ENCODE results near the gene ANTXRL. TPM values are rescaled to one million over a fixed set of nuclear protein-coding genes. Genes with fewer than 3 reads are reported as not detected.

ANTXRL gene
- total and polyA plus RNA-seq, 2 of the 8 experiments (the other 6 are each of a cell fraction or from before 2014, with no cell fraction given): not detected

- H3K4me3 ChIP-seq (ENCODE audit: extremely low read depth in 1 of 4, insufficient read depth in 2 of 4, low read depth in 3 of 4, low read length in 4 of 4): no peak overlapping the region
- no peak for TF ChIP-seq HDAC2 (IDR thresholded peaks at IDR 0.05; ENCODE audit: borderline replicate concordance in 1 of 2, low read depth in 2 of 2, low read length in 2 of 2)
- no peak for TF ChIP-seq RXRA (IDR thresholded peaks at IDR 0.05; ENCODE audit: insufficient read depth, low read depth, low read length)
- no peak for TF ChIP-seq SAP30 (IDR thresholded peaks at IDR 0.05; ENCODE audit: insufficient read depth, insufficient replicate concordance, low read length)
- TF ChIP-seq CBX5 (IDR thresholded peaks at IDR 0.05; ENCODE audit: low read depth, low read length): no peak
- TF ChIP-seq JUND (IDR thresholded peaks at IDR 0.05; ENCODE audit: low read length): no peak
- no peak for TF ChIP-seq KDM1A (IDR thresholded peaks at IDR 0.05; ENCODE audit: borderline replicate concordance, low read length)
- TF ChIP-seq NANOG (IDR thresholded peaks at IDR 0.05; ENCODE audit: insufficient read depth, low read depth, low read length, poor library complexity, severe bottlenecking): no peak
- H2BK120ac ChIP-seq (replicated peaks; ENCODE audit: low read depth, low read length): no peak overlapping the region
- H4K20me1 ChIP-seq (replicated peaks in 1 of 2; ENCODE audit: control insufficient read depth in 1 of 2, insufficient read depth in 2 of 2, low read length in 2 of 2): peaks cover 0 to 5% of the 10 kb centered on the region in 2 experiments
- peaks cover 5% of the 10 kb centered on the region; the same call in 1 of the 2 replicates for H3K23me2 ChIP-seq (ENCODE audit: low read depth, low read length)
- H3K23ac ChIP-seq (ENCODE audit: insufficient read length): no peak overlapping the region
- H3K4me2 ChIP-seq (ENCODE audit: insufficient read depth in 1 of 2, low read depth in 2 of 2, low read length in 2 of 2): no peak overlapping the region
- H3K27ac ChIP-seq (ENCODE audit: low read depth, low read length): no peak overlapping the region
- ChIA-PET POLR2A (ENCODE audit: partially characterized antibody) (no interaction called here), CTCF (ENCODE audit: partially characterized antibody) (interaction anchor here (0.9 to 2.1 kb wide), 2 partner anchors 25 to 1089 kb away, joined by 3 to 4 read pairs; no protein-coding TSS in a partner anchor)
- no peak for DNase-seq (ENCODE audit: low read depth in 1 of 2, low spot score in 2 of 2)
- no peak for FAIRE-seq
- no peak overlapping the region; the same call in 1 of the 2 replicates for H2BK5ac ChIP-seq (ENCODE audit: low read depth, low read length)
- H3K27me3 ChIP-seq (replicated peaks in 1 of 4; ENCODE audit: control insufficient read depth in 3 of 4, extremely low read depth in 1 of 4, insufficient read depth in 3 of 4, low read length in 3 of 4): no peaks in the 10 kb centered on the region
- no peaks in the 10 kb centered on the region for H3K79me1 ChIP-seq (ENCODE audit: low read depth, low read length)
- no peak overlapping the region for H4K5ac ChIP-seq (ENCODE audit: insufficient read length, low read depth, low read length)
- no peaks in the 10 kb centered on the region for H3K36me3 ChIP-seq (ENCODE audit: control insufficient read depth in 2 of 4, insufficient read depth in 4 of 4, low read length in 3 of 4)
- H2BK20ac ChIP-seq (ENCODE audit: low read length): no peak overlapping the region
- 82% methylated on average over 10 of the region's 10 CpGs; no CpG with 5 or more reads in 1 of the 2 experiments for WGBS, 2 experiments (ENCODE audit: extremely low coverage in 1 of 2, insufficient coverage in 1 of 2, insufficient read length in 1 of 2, insufficient replicate concordance in 2 of 2, low coverage in 1 of 2, low lambda C conversion rate in 2 of 2, missing lambda C conversion rate in 1 of 2)
- H4K8ac ChIP-seq (ENCODE audit: extremely low read depth, insufficient read depth, low read length): peak overlapping the region; percentile 22; the same call in 1 of the 2 replicates
- H2AFZ ChIP-seq (ENCODE audit: low read length): no peak overlapping the region
- H3K56ac ChIP-seq (replicated peaks; ENCODE audit: insufficient read length, low read depth, low read length): no peak overlapping the region
- H3K14ac ChIP-seq (ENCODE audit: insufficient read length): no peak overlapping the region
- no peaks in the 10 kb centered on the region for H3K9me3 ChIP-seq (ENCODE audit: insufficient read depth in 2 of 2, low read depth in 1 of 2, low read length in 1 of 2)
- no peaks in the 10 kb centered on the region for H3K79me2 ChIP-seq (ENCODE audit: control insufficient read depth in 1 of 2, insufficient read depth in 2 of 2, low read length in 2 of 2)
- no peak overlapping the region; the same call in 1 of the 2 replicates for H2BK12ac ChIP-seq (ENCODE audit: low read depth, low read length)
- peak overlapping the region; percentile 58; the same call in 1 of the 2 replicates for H2AK5ac ChIP-seq (ENCODE audit: low read depth, low read length)
- peak overlapping the region; percentile 89; the same call in 1 of the 2 replicates for H2BK15ac ChIP-seq (ENCODE audit: low read length)
- peaks cover 0 to 7% (median 2%) of the 10 kb centered on the region in 4 experiments; a peak in 1 of 7 replicates for H3K4me1 ChIP-seq (replicated peaks in 1 of 4; ENCODE audit: control insufficient read depth in 3 of 4, insufficient read depth in 4 of 4, low read length in 3 of 4)
- H4K91ac ChIP-seq (replicated peaks; ENCODE audit: insufficient read length, low read length): no peak overlapping the region
- H3K9ac ChIP-seq (replicated peaks in 1 of 4; ENCODE audit: extremely low read depth in 1 of 4, low read depth in 3 of 4, low read length in 3 of 4): no peak overlapping the region
- no peak overlapping the region for H3K4ac ChIP-seq (replicated peaks; ENCODE audit: insufficient read length, low read depth, low read length)
- H3K18ac ChIP-seq (ENCODE audit: extremely low read depth, low read length): no peak overlapping the region
Observed at GRCh38 chr10:46291817-46292572, 5.2 kb downstream of the ANTXRL start.

All from H1 (cell line).